Lower lobe of right lung (tissue), 2 donors: ENCODE measurements around the gene FLOT2. TPM values are rescaled to one million over a fixed set of nuclear protein-coding genes. Genes with fewer than 3 reads are reported as not detected.
"Not testable (repeated sequence)": the region's sequence is repeated elsewhere in the genome, so short reads cannot be mapped to it uniquely, and the experiment has no call there.

ENCODE experiments used
- ATAC-seq, 2 donors: fragments of 200-7000 bp; cut with Tn5 transposase; one replicate each; pipeline ENCODE4 v1.9.1; 2020 to 2022; ENCODE audit warnings: mild to moderate bottlenecking in 2 of 2, moderate library complexity in 2 of 2
- DNase-seq: peaks from one replicate; pipeline ENCODE4 v3.0.0-alpha.2; 2020
- H3K27ac ChIP-seq: fragments of 200-600 bp; one replicate; pipeline ENCODE4 v1.8.0; 2022
- H3K27me3 ChIP-seq: fragments of 200-600 bp; one replicate; pipeline ENCODE4 v1.8.0; 2022; ENCODE audit warnings: low read depth
- H3K36me3 ChIP-seq: fragments of 200-600 bp; one replicate; pipeline ENCODE4 v1.8.0; 2022; ENCODE audit warnings: mild to moderate bottlenecking
- H3K4me1 ChIP-seq: fragments of 200-600 bp; one replicate; pipeline ENCODE4 v1.8.0; 2022
- H3K4me3 ChIP-seq: fragments of 200-600 bp; one replicate; pipeline ENCODE4 v1.8.0; 2022; ENCODE audit warnings: mild to moderate bottlenecking
- H3K9me3 ChIP-seq: fragments of 200-600 bp; one replicate; pipeline ENCODE4 v1.8.0; 2022
- intact Hi-C: fragments of 100-400 bp; cut with DNase I; formaldehyde crosslinking; loops from one replicate; pipeline ENCODE4 v1.11.0; 2022
- total RNA-seq: library from RNA; stranded (reverse); fragmentation: NEBNext Ultra II Directional; extraction: Animal tissue kit (Norgen Biotek cat#: 25700); gene quantifications from one replicate; pipeline ENCODE4 v1.2.1, GENCODE V29; 2021
- TF ChIP-seq, protein P1 (sequence below): fragments of 200-600 bp; IDR thresholded peaks from one replicate; pipeline ENCODE4 v1.8.0; 2022; ENCODE audit warnings: antibody characterized with exemption, mild to moderate bottlenecking
- donor health status: DM: no; HTN: yes; CAD: no; lungs with severe emphysema.

Gene FLOT2
- total RNA-seq, 1 donor from 2014 or later: 170 TPM

DNA sequence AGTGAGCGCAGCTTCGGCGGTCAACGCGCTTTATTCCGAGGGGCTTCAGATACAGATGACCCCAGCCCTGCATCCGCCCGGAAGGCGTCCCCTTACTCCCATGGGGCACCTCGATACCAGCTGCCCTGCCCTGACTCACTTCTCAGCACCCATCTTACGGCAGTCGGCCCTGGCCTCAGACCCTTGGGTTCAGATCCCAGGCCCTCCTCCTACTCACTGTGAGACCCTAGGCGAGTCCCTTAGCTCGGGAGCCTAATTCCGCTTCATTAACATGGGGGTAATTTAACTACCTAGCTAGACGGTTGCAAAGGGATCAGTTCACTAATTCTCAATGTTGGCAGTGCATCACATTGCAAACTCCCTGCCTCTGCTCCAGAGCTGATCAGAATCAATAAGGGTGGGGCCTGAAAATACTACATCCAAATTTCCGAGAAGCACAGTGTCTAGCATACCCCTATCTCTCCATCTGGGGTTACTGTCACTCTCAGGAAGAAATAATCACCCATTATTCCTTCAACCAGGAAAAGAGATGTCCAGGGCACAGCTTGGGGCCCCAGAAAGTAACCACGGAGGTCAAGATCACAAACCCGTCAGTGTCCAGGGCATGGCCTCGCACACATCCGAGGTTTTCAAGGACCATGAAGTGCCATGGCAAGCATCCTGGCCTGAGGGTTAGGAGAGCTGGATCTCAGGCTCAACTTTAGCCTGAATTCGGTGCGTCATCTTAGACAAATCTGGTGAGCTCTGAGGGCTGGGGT lies 415 bp upstream of the FLOT2 start:
- H3K9me3 ChIP-seq: no peaks in the 10 kb centered on the region
- H3K27me3 ChIP-seq: no peaks in the 10 kb centered on the region
- peaks cover 62% of the 10 kb centered on the region for H3K4me1 ChIP-seq
- TF ChIP-seq, protein P1, sequence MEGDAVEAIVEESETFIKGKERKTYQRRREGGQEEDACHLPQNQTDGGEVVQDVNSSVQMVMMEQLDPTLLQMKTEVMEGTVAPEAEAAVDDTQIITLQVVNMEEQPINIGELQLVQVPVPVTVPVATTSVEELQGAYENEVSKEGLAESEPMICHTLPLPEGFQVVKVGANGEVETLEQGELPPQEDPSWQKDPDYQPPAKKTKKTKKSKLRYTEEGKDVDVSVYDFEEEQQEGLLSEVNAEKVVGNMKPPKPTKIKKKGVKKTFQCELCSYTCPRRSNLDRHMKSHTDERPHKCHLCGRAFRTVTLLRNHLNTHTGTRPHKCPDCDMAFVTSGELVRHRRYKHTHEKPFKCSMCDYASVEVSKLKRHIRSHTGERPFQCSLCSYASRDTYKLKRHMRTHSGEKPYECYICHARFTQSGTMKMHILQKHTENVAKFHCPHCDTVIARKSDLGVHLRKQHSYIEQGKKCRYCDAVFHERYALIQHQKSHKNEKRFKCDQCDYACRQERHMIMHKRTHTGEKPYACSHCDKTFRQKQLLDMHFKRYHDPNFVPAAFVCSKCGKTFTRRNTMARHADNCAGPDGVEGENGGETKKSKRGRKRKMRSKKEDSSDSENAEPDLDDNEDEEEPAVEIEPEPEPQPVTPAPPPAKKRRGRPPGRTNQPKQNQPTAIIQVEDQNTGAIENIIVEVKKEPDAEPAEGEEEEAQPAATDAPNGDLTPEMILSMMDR: no peak
- intact Hi-C loops: no loop called here
- peak overlapping the region; percentile 97 for H3K27ac ChIP-seq
- ATAC-seq (no peak), DNase-seq (no peak)
- H3K36me3 ChIP-seq: no peaks in the 10 kb centered on the region
- H3K4me3 ChIP-seq: peak overlapping the region; percentile 94

GRCh38 chr17:28896491-28896883 lies 1.0 kb downstream of the FLOT2 start:
- peak overlapping the region; percentile 94 for H3K4me3 ChIP-seq
- intact Hi-C loops: no loop called here
- DNase-seq (no peak), ATAC-seq (no peak)
- peak overlapping the region; percentile 97 for H3K27ac ChIP-seq
- no peaks in the 10 kb centered on the region for H3K9me3 ChIP-seq
- TF ChIP-seq, protein P1: no peak
- H3K4me1 ChIP-seq: peaks cover 68% of the 10 kb centered on the region
- peaks cover 7% of the 10 kb centered on the region for H3K36me3 ChIP-seq
- H3K27me3 ChIP-seq: no peaks in the 10 kb centered on the region

GRCh38 chr17:28895794-28896447 lies 1.6 kb downstream of the FLOT2 start:
- peak overlapping the region; percentile 97 for H3K27ac ChIP-seq
- no peaks in the 10 kb centered on the region for H3K9me3 ChIP-seq
- H3K4me1 ChIP-seq: peaks cover 67% of the 10 kb centered on the region
- peak overlapping the region; percentile 94 for H3K4me3 ChIP-seq
- no peaks in the 10 kb centered on the region for H3K27me3 ChIP-seq
- ATAC-seq (no peak), DNase-seq (no peak)
- TF ChIP-seq, protein P1: no peak
- peaks cover 12% of the 10 kb centered on the region for H3K36me3 ChIP-seq
- intact Hi-C loops: no loop called here

DNA sequence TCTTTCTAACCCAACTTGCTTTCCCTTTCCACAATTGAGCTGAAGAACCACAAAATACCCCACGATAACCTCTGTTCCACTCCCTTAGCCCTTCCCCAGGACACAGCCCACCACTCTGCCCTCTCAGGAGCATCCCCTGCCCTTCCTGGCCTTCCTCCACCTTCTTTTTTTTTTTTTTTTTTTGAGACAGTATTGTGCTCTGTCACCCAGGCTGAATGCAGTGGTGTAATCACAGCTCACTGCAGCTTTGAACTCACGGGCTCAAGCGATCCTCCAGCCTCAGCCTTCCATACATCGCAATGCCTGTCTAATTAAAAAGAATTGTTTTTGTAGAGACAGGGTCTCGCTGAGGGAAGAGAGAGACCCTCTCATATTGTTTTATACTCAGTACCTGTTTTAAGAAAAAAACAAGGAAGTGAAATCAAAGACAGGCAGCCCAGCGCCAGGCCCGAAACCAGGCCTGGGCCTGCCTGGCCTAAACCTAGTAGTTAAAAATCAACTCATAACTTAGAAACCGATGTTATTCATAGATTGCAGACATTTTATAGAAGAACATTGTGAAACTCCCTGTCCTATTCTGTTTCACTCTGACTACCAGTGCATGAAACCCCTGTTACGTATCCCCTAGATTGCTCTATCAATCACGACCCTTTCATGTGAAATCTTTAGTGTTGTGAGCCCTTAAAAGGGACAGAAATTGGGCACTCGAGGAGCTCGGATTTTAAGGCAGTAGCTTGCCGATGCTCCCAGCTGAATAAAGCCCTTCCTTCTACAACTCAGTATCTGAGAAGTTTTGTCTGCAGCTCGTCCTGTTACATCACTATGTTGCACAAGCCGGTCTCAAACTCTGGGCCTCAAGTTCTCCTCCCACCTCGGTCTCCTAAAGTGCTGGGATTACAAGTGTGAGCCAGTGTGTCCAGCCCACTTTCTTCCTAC lies 4.0 kb downstream of the FLOT2 start:
- H3K9me3 ChIP-seq, H3K4me3 ChIP-seq: not testable (repeated sequence)
- H3K4me1 ChIP-seq: peaks cover 73% of the 10 kb centered on the region

GRCh38 chr17:28892024-28892423 lies 5.5 kb downstream of the FLOT2 start:
- Histone ChIP-seq H3K4me1 (peaks cover 65% of the 10 kb centered on the region), H3K4me3 (no peak overlapping the region), H3K9me3 (no peaks in the 10 kb centered on the region), H3K36me3 (peaks cover 29% of the 10 kb centered on the region), H3K27me3 (no peaks in the 10 kb centered on the region), H3K27ac (no peak overlapping the region)
- TF ChIP-seq, protein P1: no peak
- intact Hi-C loops: no loop called here
- ATAC-seq (no peak), DNase-seq (no peak)

More for the DNA sequence above, 4.0 kb downstream of the FLOT2 start:
- H3K36me3 ChIP-seq: peaks cover 15% of the 10 kb centered on the region
- ATAC-seq, H3K27me3 ChIP-seq, intact Hi-C loops, DNase-seq: not testable (repeated sequence)
- peak overlapping the region; percentile 81 for H3K27ac ChIP-seq
